ENCODE results near the gene METTL25B.
A peak's percentile ranks its signal among the peaks of the same experiment; 100 is the strongest.

METTL25B gene

DNA sequence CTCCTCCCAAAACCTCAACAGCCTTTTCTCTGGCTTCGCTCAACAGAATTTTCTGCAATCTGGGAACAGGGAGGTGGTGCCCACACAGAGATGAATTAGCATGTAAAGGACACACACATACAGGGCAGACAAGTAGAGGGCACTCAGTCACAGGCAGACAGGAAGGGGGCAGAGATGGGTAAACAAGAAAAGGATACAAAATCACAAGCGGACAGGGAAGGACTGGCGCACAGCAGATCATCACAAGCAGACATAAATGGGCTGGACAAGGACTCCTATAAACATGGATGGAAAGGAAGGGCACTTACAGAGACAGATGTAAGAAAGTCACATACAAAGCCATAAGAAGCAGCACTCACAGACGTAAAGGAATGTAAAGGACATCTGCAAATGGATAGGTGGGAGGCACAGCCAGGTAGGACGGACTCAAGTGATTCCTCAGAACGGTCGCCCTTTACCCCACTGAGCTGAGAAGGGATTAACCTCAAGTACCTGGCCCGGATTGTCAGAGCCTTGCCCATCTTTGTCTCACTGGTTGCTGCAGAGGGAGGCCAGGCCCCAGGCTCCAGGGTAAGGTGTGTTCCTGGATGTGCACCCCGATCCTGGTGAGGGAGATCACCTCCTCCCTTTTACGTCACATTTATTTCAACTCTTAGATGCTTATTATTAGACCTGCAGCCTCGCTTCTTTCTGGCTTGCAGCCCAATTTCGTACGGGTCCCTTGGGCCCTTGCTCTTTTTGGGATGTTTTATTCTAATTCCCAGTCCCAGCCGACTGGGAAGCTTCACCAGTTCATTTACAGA, 38.2 kb downstream of the METTL25B start:
- peak overlapping the region; percentile 96 for H3K4me3 ChIP-seq (ENCODE audit: low read depth, low read length)
- TF ChIP-seq, protein P1, sequence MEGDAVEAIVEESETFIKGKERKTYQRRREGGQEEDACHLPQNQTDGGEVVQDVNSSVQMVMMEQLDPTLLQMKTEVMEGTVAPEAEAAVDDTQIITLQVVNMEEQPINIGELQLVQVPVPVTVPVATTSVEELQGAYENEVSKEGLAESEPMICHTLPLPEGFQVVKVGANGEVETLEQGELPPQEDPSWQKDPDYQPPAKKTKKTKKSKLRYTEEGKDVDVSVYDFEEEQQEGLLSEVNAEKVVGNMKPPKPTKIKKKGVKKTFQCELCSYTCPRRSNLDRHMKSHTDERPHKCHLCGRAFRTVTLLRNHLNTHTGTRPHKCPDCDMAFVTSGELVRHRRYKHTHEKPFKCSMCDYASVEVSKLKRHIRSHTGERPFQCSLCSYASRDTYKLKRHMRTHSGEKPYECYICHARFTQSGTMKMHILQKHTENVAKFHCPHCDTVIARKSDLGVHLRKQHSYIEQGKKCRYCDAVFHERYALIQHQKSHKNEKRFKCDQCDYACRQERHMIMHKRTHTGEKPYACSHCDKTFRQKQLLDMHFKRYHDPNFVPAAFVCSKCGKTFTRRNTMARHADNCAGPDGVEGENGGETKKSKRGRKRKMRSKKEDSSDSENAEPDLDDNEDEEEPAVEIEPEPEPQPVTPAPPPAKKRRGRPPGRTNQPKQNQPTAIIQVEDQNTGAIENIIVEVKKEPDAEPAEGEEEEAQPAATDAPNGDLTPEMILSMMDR (conservative IDR thresholded peaks at IDR 0.05; ENCODE audit: low read depth, low read length) = no peak
- peak; percentile 34 for DNase-seq (ENCODE audit: low read depth)

DNA sequence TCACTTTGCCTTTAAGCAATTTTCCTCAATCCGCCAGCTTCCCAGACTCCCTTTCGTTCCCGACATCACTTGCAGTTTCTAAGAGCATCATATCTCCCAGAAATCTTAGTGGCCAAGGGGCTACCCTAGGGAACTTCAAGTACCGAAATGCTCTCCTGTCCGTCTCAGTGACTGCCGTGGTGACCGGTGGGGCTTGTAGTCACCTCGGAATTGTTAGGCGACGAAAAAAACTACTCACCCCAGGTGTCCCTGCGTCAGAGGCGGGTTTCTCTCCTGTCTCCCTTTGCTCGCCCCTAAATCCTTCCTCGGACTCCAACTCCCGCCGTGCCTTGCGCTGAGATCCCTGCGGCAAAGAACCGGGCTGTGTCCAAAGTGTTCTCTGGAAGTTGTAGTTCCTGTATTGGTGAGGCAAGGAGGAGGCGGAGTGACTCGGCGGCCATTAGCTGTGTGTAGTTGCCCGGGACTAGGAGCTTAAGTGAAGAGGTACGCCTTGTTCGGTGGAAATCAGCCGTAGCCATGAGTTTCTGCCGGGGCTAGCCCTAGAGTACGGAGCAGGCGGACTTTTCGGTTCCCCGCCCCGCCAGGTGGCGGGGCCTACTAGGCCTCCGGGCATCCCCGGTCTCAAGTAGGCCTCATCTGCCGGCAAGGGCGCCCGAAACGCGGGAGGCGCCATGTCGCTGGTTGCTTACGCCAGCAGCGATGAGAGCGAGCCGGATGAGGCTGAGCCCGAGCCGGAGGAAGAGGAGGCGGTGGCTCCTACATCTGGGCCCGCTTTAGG, 39.0 kb downstream of the METTL25B start, which contains the start of gene PRCC:
PRCC (plus strand) TSS at position 435 of the 778 bp plus-strand sequence; CDS start at position 672, 237 bp downstream.
- TF ChIP-seq, protein P1 (conservative IDR thresholded peaks at IDR 0.05; ENCODE audit: low read depth, low read length) = no peak
- H3K4me3 ChIP-seq (ENCODE audit: low read depth, low read length) = peak within 1 kb of the TSS; percentile 96

DNA sequence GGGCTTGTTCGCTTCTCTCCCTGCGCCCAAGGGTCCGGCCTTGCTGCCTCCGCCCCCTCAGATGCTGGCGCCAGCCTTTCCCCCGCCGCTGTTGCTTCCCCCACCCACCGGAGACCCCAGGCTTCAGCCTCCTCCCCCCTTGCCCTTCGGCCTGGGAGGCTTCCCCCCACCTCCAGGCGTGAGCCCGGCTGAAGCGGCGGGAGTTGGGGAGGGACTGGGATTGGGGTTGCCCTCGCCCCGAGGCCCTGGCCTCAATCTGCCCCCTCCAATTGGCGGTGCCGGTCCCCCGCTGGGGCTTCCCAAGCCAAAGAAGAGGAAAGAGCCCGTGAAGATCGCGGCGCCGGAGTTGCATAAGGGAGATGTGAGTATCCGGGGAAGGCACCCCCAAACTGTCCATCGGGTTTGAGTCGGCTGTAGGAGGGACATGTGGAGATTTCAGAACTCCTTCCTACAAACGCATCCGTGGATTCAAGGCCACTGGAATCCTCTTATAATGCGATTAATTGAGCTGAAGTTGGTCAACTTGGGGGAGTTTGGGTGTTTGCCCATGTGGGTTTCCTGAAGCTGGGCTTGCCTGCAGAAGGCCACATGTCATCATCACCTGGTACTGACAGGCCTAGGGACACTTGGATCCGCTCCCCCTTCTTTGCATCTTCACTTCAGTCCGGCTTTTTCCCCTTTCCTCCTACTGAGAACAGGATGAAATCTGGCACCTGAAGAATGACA, 39.8 kb downstream of the METTL25B start:
- TF ChIP-seq, protein P1 (conservative IDR thresholded peaks at IDR 0.05; ENCODE audit: low read depth, low read length) = no peak
- peak; percentile 31 for DNase-seq (ENCODE audit: low read depth)
- H3K4me3 ChIP-seq (ENCODE audit: low read depth, low read length) = peak overlapping the region; percentile 96

More for the DNA sequence above, 39.0 kb downstream of the METTL25B start, which contains the start of gene PRCC:
- DNase-seq (ENCODE audit: low read depth) = peak; percentile 100

DNA sequence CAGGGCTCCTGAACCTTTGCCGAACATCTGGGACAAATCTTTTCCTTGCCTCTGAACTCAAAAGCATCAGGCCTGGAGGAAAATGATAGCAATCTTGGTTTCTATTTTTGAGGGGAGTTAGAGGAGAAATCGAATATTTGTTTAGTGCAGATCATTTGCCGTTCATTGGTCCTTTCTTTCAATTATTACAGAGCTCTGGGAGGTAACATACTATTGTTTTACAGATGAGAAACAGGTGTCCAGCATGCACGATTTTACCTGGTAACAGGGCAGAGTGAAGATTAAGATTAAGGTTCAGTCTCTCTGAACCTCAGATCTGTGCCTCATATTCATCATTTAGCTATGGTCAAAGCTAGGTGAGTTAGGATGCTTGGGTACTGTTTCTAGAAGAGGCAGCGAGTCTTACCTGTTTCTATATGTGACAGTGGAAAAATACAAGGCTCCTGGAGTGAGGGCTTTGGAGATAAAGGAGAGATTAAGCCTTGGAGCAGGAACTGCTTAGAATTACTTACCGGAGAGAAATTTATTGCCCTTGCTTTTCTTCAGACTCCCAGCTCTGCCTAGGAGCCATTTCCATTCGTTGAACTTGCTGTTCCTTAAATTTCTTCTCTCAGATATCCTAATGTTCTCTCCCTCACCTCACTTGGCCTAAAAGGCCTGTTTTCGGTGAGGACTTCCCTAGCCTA, 40.5 kb downstream of the METTL25B start:
- TF ChIP-seq, protein P1 (conservative IDR thresholded peaks at IDR 0.05; ENCODE audit: low read depth, low read length) = no peak
- H3K4me3 ChIP-seq (ENCODE audit: low read depth, low read length) = peak overlapping the region; percentile 96
- no peak for DNase-seq (ENCODE audit: low read depth)

DNA sequence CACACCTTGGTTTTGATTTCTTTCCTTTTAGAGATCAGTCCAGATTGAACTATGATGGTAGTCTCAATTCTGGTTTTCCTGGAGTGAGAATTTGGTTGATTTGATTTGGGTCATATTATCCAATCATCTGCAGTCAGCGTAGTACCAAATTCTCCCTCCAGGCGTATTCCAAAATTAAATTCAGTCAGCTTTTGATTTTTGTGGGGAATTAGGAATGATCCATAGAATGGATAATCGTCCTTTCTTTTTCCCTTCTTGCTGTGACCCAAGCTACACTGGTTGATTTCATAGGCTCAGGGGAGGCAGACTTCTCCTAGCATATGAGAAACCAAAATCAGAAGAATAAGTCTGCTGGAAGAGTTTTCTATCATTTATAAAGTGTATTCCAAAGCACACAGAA, 44.0 kb downstream of the METTL25B start:
- no peak for DNase-seq (ENCODE audit: low read depth)
- TF ChIP-seq, protein P1 (conservative IDR thresholded peaks at IDR 0.05; ENCODE audit: low read depth, low read length) = no peak
- no peak overlapping the region for H3K4me3 ChIP-seq (ENCODE audit: low read depth, low read length)
